HG02884 (cell line): Measurements from ENCODE around the gene SUMF2.
A peak's percentile ranks its signal among the peaks of the same experiment; 100 is the strongest.
"Not testable (repeated sequence)": the region's sequence is repeated elsewhere in the genome, so short reads cannot be mapped to it uniquely, and the experiment has no call there.

Experiments
- ATAC-seq: cut with Tn5 transposase; IDR thresholded peaks from one replicate; pipeline ENCODE4 v1.9.1; 2021; ENCODE audit warnings: mild to moderate bottlenecking, moderate library complexity; ENCODE audit not compliant: unreplicated experiment

The SUMF2 gene

DNA sequence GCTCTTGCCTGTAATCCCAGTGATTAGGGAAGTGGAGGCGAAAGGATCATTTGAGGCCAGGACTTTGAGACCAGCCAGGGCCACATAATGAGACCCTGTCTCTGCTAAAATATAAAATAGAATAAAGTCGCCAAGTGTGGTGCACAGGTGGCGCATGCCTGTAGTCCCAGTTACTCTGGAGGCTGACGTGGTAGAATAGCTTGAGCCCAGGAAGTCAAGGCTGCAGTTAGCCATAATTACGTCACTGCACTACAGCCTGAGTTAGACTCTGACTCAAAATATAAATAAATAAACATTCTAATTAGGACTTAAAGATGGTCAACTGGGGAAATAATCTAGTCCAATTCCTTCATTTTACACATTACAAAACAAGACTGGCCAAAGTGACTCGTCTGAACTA is 41.4 kb downstream of the SUMF2 start:
- ATAC-seq = peak; percentile 28

DNA sequence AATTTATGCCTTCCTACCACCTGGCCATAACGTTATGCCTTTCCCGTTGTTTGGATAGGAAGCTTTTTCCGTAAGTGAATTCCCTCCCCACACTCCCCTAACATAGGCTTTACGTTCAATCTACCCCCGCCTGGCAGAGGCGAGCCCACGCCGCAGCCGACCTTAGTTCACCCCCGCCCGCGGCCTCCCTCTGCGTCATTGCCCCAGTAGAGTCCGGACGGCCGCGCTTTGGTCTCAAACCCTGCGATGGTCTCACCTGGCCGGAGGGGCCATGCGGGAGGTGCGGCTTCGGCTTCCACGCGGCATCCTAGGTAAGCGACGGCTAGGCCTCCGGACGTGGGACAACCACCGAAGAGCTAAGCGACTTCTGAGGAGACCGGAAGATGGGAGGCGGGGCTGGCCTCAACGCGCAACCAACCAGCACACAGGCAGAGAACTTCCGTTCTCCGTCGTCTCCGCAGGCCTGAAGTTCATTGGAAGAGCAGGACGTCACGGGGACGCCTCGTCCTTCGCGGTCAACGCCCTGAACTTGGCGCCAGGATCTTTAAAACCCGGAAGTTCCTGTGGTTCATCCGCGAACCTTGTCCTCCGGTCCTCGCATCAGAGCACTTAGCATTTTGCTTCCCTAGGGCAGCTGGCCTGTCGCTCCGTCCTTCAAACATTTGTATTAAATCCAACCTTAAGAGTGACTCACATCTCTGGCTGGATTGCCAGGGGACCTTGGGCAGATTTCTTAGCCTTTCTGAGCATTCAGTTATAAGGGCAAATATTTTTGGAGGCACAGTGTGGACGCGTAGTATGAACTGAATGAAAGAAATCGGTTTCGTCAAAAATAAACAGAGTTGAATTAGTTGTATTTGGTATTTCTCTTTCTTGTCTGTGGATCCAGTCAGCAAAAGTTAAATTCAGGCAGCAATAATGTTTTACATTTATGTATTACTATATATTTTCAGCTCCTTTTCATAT is 42.3 kb downstream of the SUMF2 start, which contains the start of gene CHCHD2:
CHCHD2 (minus strand) TSS at position 369 of the 966 bp plus-strand sequence; CDS start at position 306, 63 bp downstream.
- ATAC-seq = peak; percentile 99

DNA sequence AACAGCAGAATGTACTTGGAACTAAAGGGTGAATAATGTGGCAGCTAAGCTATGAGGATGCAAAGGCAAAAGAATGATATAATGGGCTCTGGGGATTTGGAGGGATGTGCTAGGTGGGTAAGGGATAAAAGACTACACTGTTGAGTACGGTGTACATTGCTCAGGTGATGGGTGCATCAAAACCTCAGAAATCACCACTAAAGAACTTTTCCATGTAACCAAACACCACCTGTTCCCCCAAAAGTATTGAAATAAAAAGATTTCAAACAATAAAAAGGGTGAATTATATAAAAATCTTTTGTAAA is 43.8 kb downstream of the SUMF2 start:
- ATAC-seq = no peak

DNA sequence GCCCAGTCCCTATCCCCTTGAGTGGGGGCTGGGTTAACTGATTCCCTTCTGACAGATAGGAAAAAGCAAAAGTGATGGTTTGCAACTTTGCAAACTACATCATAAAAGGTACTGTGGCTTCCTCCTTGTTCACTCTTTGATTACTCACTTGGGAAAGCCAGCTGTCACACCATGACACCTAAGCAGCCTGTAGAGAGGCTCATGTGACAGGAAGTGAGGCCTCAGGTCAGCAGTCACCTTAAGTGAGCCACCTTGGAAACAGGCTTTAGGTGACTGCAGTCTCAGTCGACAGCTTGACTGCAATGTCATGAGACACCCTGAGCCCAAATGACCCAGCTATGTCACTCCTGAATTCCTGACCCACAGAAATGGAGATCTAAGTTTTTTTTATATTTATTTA is 46.5 kb downstream of the SUMF2 start:
- no peak for ATAC-seq

DNA sequence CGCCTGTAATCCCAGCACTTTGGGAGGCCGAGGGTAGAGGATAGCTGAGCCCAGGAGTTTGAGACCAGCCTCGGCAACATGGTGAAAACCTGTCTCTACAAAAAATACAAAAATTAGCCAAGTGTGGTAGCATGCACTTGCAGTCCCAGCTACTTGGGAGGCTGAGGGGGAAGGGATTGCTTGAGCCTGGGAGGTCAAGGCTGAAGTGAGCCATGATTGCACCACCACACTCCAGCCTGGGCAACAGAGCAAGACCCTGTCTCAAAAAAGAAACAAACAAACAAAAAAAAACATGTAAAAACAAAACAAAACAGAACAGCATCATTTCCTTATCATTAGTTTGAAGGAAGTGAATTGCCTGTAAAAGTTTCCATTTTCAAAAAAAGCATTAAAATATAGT is 48.2 kb downstream of the SUMF2 start:
- ATAC-seq = not testable (repeated sequence)

DNA sequence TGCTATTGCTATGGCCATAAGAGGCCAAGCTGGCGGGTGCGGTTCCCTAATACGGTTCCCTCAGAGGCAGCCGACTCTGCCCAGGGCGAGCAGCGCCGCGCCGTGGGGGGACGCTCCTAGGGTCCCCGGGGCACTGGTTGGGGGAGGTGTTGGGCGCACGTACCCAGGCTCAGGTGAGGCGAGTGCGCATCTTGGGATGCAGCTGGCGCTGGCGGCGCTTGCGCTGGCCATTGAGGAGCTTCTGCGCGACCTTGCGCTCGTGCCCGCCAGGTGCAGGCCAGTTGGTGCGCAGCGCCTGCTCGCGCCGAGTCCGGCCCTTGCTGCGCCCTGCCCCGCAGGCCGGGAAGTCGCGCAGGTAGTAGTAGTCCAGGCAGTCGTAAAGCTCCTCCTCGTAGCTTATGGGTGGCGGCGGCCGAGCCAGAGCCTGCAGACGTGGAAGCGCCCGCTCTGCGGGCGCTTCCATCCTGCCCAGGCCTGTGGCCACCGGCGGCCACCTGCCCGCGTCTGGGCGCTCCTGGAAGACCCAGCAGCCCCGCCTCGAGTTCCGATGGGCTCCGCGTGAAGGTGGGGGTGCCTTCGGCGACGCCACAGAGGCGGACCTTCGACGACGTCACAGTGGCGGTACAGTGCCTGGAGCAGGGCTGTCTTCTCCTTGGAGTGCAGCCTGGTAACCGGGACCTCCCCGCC is 51.9 kb downstream of the SUMF2 start, which contains the start of gene NUPR2:
NUPR2 (minus strand) TSS at position 566 of the 687 bp plus-strand sequence; CDS start at position 463, 103 bp downstream.
- no peak for ATAC-seq

DNA sequence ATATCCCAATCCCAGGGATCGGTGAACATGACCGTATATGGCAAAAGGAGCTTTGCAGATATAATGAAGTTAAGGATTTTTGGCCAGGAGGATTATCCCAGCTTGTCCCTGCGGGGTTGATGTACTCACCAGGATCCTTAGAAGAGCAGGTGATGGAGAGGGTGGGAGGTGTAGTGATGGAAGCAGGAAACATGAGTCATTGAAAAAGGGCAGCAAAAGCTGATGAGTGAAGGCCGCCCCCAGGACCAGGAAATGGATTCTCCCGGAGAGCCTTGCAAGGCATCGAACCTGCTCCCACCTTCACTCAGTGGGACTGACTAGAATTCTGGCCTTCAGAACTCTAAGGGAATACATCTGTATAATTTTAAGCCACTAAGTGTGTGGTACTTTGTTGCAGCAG is 57.4 kb downstream of the SUMF2 start:
- ATAC-seq = no peak

DNA sequence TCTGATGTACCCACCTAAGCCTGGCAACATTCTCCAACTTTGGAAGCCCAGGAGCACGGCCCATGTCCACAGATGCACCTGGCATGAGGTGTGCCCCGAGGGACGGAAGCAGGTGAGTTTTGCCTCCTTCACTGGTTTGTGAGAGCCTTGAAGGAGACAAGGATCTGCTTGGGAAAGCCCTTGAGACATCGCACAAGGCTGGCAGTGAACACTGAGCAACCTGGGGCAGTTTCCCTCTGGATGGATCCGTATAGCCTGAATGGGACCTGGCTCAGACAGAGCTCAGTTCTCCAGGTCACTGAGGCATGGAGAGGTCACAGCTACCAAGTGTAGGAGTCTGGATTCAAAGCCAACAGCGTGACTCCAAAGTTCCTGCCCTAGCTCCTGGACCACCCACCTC is 60.9 kb downstream of the SUMF2 start:
- no peak for ATAC-seq

DNA sequence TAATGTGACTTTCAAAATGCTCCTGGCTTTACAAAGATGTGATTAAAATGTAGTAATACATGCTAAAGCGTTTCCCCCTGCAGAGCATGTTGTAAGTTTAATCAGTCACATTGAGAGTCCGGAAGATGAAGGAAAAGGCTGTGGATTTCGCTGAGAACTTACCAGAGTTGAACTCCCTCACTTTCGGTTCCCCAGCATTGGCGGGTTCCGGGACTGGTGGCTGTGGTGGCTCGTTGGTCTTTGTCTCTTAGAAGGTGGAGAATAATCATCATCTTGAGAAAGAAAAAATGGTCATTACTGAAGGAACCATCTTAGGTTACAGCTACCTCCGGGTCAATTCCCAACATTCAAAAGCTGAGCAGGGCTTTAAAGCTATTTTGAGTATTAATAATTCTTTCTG is 61.7 kb downstream of the SUMF2 start:
- ATAC-seq = no peak

DNA sequence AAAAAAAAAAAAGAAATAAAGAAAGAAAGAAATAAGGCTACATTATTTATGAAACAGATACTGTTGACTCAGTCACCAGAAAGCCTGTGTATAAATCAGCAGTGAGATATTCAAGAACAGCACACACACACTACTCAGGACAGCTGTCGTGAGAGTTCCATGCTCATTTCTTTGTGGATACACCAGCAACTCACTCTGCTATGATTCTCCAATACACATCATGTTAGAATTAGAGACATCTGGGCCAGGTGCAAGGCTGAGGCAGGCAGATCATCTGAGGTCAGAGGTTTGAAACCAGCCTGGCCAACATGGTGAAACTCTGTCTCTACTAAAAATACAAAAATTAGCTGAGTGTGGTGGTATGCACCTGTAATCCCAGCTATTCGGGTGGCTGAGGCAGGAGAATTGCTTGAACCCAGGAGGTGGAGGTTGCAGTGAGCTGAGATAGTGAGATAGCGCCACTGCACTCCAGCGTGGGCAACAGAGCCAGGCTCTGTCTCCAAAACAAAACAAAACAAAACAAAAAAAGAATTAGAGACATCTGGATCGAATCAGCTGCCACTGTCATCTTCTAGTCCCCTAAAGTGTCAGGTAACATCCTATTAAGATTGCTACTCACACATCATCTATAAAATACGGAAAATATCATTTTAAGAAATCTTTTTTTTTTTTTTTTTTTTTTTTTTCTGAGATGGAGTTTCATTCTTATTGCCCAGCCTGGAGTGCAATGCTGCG is 63.3 kb downstream of the SUMF2 start:
- ATAC-seq = no peak
